H9 (cell line): ENCODE results near the gene MAD1L1. TPM values are rescaled to one million over a fixed set of nuclear protein-coding genes. Genes with fewer than 3 reads are reported as not detected.

Experiments
- DNase-seq: peaks from one replicate; pipeline ENCODE4 v3.0.0-alpha.2; 2017
- H2AFZ ChIP-seq: one replicate; pipeline ENCODE4 v1.6.1; 2013; ENCODE audit warnings: mild to moderate bottlenecking, low read length, control low read depth, moderate library complexity
- H2AK5ac ChIP-seq: 2 replicates; pipeline ENCODE4 v1.6.1; 2013; ENCODE audit warnings: low read length, control low read depth, mixed read lengths; ENCODE audit not compliant: insufficient read length
- H2BK120ac ChIP-seq: one replicate; pipeline ENCODE4 v1.6.1; 2013; ENCODE audit warnings: low read depth, mild to moderate bottlenecking, low read length, control low read depth, inconsistent platforms; ENCODE audit not compliant: poor library complexity, severe bottlenecking
- H2BK12ac ChIP-seq: 2 replicates; pipeline ENCODE4 v1.6.1; 2013; ENCODE audit warnings: low read length, control low read depth, mixed read lengths, low read depth; ENCODE audit not compliant: insufficient read length
- H2BK15ac ChIP-seq: 2 replicates; pipeline ENCODE4 v1.6.1; 2013; ENCODE audit warnings: low read depth, low read length, control low read depth
- H2BK20ac ChIP-seq: one replicate; pipeline ENCODE4 v1.6.1; 2013; ENCODE audit warnings: low read depth, mild to moderate bottlenecking, low read length, control low read depth, inconsistent platforms; ENCODE audit not compliant: poor library complexity, severe bottlenecking
- H2BK5ac ChIP-seq: 2 replicates; pipeline ENCODE4 v1.6.1; 2013; ENCODE audit warnings: low read length, control low read depth, mixed read lengths; ENCODE audit not compliant: insufficient read length
- H3K14ac ChIP-seq: 2 replicates; pipeline ENCODE4 v1.6.1; 2013; ENCODE audit warnings: low read length, control low read depth; ENCODE audit not compliant: insufficient read depth
- H3K18ac ChIP-seq: 2 replicates; pipeline ENCODE4 v1.6.1; 2013; ENCODE audit warnings: low read depth, mild to moderate bottlenecking, mixed read lengths, low read length, control low read depth; ENCODE audit not compliant: insufficient read length
- H3K23ac ChIP-seq: 2 replicates; pipeline ENCODE4 v1.6.1; 2013; ENCODE audit warnings: low read length, control low read depth, mixed read lengths, low read depth; ENCODE audit not compliant: insufficient read length
- H3K23me2 ChIP-seq: 2 replicates; pipeline ENCODE4 v1.6.1; 2013; ENCODE audit warnings: low read depth, mild to moderate bottlenecking, mixed read lengths, low read length, control low read depth; ENCODE audit not compliant: insufficient read length, poor library complexity, severe bottlenecking
- H3K27ac ChIP-seq: 2 replicates; pipeline ENCODE4 v1.5.1; 2013; ENCODE audit warnings: low read length, control low read depth, mixed read lengths, low read depth; ENCODE audit not compliant: insufficient read length
- H3K27me3 ChIP-seq: 2 replicates; pipeline ENCODE4 v1.6.1; 2013; ENCODE audit warnings: low read length, control low read depth, inconsistent platforms; ENCODE audit not compliant: insufficient read depth
- H3K4ac ChIP-seq: 2 replicates; pipeline ENCODE4 v1.6.1; 2013; ENCODE audit warnings: low read depth, mild to moderate bottlenecking, control low read depth, inconsistent platforms, low read length, moderate library complexity
- H3K4me1 ChIP-seq: 2 replicates; pipeline ENCODE4 v1.6.1; 2013; ENCODE audit warnings: low read length, control low read depth, inconsistent platforms; ENCODE audit not compliant: insufficient read depth
- H3K4me2 ChIP-seq: 2 replicates; pipeline ENCODE4 v1.6.1; 2013; ENCODE audit warnings: low read length, control low read depth, mixed read lengths; ENCODE audit not compliant: insufficient read length, insufficient read depth
- H3K56ac ChIP-seq: 2 replicates; pipeline ENCODE4 v1.6.1; 2013; ENCODE audit warnings: low read depth, mild to moderate bottlenecking, mixed read lengths, low read length, control low read depth; ENCODE audit not compliant: insufficient read length
- H3K79me1 ChIP-seq: 2 replicates; pipeline ENCODE4 v1.6.1; 2013; ENCODE audit warnings: low read depth, mild to moderate bottlenecking, moderate library complexity, low read length, control low read depth, inconsistent platforms; ENCODE audit not compliant: insufficient read depth, poor library complexity, severe bottlenecking
- H3K79me2 ChIP-seq: 2 replicates; pipeline ENCODE4 v1.6.1; 2013; ENCODE audit warnings: low read length, control low read depth, inconsistent platforms; ENCODE audit not compliant: insufficient read depth
- H3K9ac ChIP-seq: 2 replicates; pipeline ENCODE4 v1.6.1; 2013; ENCODE audit warnings: low read length, control low read depth, mixed read lengths; ENCODE audit not compliant: insufficient read length; ENCODE audit errors: extremely low read depth
- H3K9me3 ChIP-seq: one replicate; pipeline ENCODE4 v1.6.1; 2013; ENCODE audit warnings: low read depth, low read length, inconsistent platforms; ENCODE audit not compliant: control insufficient read depth
- H3T11ph ChIP-seq: one replicate; pipeline ENCODE4 v1.6.1; 2013; ENCODE audit warnings: mild to moderate bottlenecking, low read length, control low read depth, inconsistent platforms
- H4K20me1 ChIP-seq: one replicate; pipeline ENCODE4 v1.6.1; 2013; ENCODE audit not compliant: control insufficient read depth, insufficient read length, insufficient read depth
- H4K5ac ChIP-seq: 2 replicates; pipeline ENCODE4 v1.6.1; 2013; ENCODE audit warnings: low read depth, mild to moderate bottlenecking, mixed read lengths, low read length, control low read depth; ENCODE audit not compliant: insufficient read length
- H4K8ac ChIP-seq: replicated peaks from 2 replicates; pipeline ENCODE4 v1.6.1; 2013; ENCODE audit warnings: low read length, control low read depth, mixed read lengths, low read depth; ENCODE audit not compliant: insufficient read length
- H4K91ac ChIP-seq: 2 replicates; pipeline ENCODE4 v1.6.1; 2013; ENCODE audit warnings: low read depth, mild to moderate bottlenecking, moderate library complexity, mixed read lengths, low read length, control low read depth; ENCODE audit not compliant: insufficient read length
- H3K27ac Mint-ChIP-seq, 3 experiments: 2 replicates in 2 of 3; 3 replicates in 1 of 3; pipeline ENCODE4 v1.8.0; 2020 to 2021; ENCODE audit warnings: mixed read lengths in 3 of 3, mild to moderate bottlenecking in 1 of 3, moderate library complexity in 1 of 3
- H3K27me3 Mint-ChIP-seq: 2 replicates; pipeline ENCODE4 v1.8.0; 2021; ENCODE audit warnings: low read depth, mild to moderate bottlenecking, moderate library complexity, mixed read lengths
- H3K36me3 Mint-ChIP-seq, 3 experiments: 2 replicates in 2 of 3; 3 replicates in 1 of 3; pipeline ENCODE4 v1.8.0; 2020 to 2021; ENCODE audit warnings: low read depth in 3 of 3, mixed read lengths in 3 of 3; ENCODE audit not compliant: insufficient read depth in 1 of 3
- H3K4me1 Mint-ChIP-seq, 2 experiments: 2 replicates each; pipeline ENCODE4 v1.8.0; 2020; ENCODE audit warnings: mixed read lengths in 2 of 2
- H3K4me3 Mint-ChIP-seq, 2 experiments: 2 replicates in 1 of 2; 3 replicates in 1 of 2; pipeline ENCODE4 v1.8.0; 2020 to 2021; ENCODE audit warnings: mild to moderate bottlenecking in 2 of 2, mixed read lengths in 2 of 2, moderate library complexity in 1 of 2
- H3K9me3 Mint-ChIP-seq, 2 experiments: 2 replicates in 1 of 2; 3 replicates in 1 of 2; pipeline ENCODE4 v1.8.0; 2020; ENCODE audit warnings: mild to moderate bottlenecking in 2 of 2, mixed read lengths in 2 of 2, moderate library complexity in 1 of 2
- WGBS: extraction: QIAGEN DNeasy Blood & Tissue Kit; methylation state at CpG from one replicate; pipeline ENCODE4 v1.1.7; 2013; ENCODE audit warnings: missing lambda C conversion rate, low lambda C conversion rate, mixed read lengths; ENCODE audit not compliant: insufficient read length; ENCODE audit errors: extremely low coverage; 5-methylcytosine and 5-hydroxymethylcytosine counted together
- total RNA-seq: library from RNA; stranded (reverse); gene quantifications from 2 replicates; pipeline ENCODE4 v1.2.1, GENCODE V29; 2021
- TF ChIP-seq, protein P1 (sequence below): fragments of 200-600 bp; sonication (generic); conservative IDR thresholded peaks from 3 replicates; pipeline ENCODE4 v1.8.0; 2021; ENCODE audit warnings: antibody characterized with exemption, mild to moderate bottlenecking

Gene MAD1L1
- total RNA-seq, 1 experiment from 2014 or later, result 39.0 TPM

DNA sequence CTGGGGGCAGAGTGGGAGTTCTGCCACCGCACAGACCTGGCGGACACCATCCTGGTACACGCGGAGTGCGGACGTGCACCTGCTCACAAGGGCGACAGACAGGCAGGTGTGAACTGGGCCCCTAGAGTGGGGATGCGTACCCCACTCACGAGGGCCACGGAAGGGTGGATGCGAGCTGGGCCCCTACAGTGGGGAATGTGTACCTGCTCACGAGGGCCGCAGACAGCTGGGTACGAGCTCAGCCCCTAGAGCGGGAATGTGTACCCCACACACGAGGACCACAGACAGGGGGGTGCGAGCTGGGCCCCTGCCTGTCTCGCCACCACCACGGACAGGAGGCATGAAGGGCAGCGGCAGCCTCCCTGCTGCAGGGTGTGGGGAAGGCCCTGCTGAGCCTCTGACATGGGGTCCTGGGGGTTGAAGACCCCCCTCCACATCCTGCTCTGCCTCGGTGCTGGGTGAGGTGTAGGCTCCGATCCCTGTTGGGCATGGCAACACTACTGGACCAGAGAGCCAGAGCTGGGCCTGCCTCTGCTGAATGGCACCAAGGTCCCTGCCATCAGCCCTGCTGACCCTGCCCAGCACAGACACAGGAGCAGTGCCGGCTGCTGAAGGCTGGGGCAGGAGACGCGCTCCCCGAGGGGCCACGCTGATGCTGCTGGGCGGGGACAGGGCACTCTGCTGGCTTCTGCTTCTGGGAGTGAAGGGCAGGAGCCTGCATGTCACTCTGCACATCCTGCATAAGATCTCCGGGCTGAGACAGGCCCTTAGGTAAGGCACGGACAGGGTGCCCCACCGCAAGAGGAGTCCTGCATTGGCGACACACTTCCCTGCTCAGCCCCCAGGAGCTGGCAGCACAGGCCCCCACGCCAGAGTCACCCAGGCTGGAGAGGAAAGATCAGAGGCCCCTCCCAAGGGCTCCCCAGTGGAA is 259.2 kb downstream of the MAD1L1 start:
- Histone ChIP-seq H3K23me2 (no peaks in the 10 kb centered on the region), H3K9ac (no peak overlapping the region), H2BK12ac (no peak overlapping the region), H3K79me1 (no peaks in the 10 kb centered on the region), H3K27me3 (no peaks in the 10 kb centered on the region), H3K4me2 (no peak overlapping the region), H2BK5ac (no peak overlapping the region), H2BK20ac (no peak overlapping the region), H3K4me1 (no peaks in the 10 kb centered on the region), H4K91ac (no peak overlapping the region), H3K9me3 (peaks cover 5% of the 10 kb centered on the region), H4K20me1 (no peaks in the 10 kb centered on the region), H2AK5ac (no peak overlapping the region), H3K4ac (no peak overlapping the region), H4K8ac (no peak overlapping the region), H3K56ac (no peak overlapping the region), H2BK120ac (no peak overlapping the region), H3T11ph (no peak overlapping the region), H2AFZ (no peak overlapping the region), H3K27ac (no peak overlapping the region), H3K23ac (no peak overlapping the region), H3K18ac (no peak overlapping the region), H2BK15ac (no peak overlapping the region), H4K5ac (no peak overlapping the region), H3K14ac (no peak overlapping the region), H3K79me2 (no peaks in the 10 kb centered on the region)
- Mint-ChIP-seq H3K4me1 (no peaks in the 10 kb centered on the region), H3K27me3 (no peaks in the 10 kb centered on the region), H3K4me3 (no peak overlapping the region), H3K27ac (peak overlapping the region; percentile 50 to 84 (median 77); a peak in 5 of 7 replicates), H3K9me3 (peaks cover 14 to 20% of the 10 kb centered on the region in 2 experiments), H3K36me3 (peaks cover 22 to 36% (median 27%) of the 10 kb centered on the region in 3 experiments)
- no peak for DNase-seq
- WGBS, result no CpG with 5 or more reads among the region's 33 CpGs
- TF ChIP-seq, protein P1, sequence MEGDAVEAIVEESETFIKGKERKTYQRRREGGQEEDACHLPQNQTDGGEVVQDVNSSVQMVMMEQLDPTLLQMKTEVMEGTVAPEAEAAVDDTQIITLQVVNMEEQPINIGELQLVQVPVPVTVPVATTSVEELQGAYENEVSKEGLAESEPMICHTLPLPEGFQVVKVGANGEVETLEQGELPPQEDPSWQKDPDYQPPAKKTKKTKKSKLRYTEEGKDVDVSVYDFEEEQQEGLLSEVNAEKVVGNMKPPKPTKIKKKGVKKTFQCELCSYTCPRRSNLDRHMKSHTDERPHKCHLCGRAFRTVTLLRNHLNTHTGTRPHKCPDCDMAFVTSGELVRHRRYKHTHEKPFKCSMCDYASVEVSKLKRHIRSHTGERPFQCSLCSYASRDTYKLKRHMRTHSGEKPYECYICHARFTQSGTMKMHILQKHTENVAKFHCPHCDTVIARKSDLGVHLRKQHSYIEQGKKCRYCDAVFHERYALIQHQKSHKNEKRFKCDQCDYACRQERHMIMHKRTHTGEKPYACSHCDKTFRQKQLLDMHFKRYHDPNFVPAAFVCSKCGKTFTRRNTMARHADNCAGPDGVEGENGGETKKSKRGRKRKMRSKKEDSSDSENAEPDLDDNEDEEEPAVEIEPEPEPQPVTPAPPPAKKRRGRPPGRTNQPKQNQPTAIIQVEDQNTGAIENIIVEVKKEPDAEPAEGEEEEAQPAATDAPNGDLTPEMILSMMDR, result no peak
